ENCODE data around the gene EMSY. TPM values are rescaled to one million over a fixed set of nuclear protein-coding genes. Genes with fewer than 3 reads are reported as not detected.

Gene EMSY
- total and polyA plus RNA-seq, 3 donors from 2014 or later = 23.1 to 45.5 (median 35.7) TPM

DNA sequence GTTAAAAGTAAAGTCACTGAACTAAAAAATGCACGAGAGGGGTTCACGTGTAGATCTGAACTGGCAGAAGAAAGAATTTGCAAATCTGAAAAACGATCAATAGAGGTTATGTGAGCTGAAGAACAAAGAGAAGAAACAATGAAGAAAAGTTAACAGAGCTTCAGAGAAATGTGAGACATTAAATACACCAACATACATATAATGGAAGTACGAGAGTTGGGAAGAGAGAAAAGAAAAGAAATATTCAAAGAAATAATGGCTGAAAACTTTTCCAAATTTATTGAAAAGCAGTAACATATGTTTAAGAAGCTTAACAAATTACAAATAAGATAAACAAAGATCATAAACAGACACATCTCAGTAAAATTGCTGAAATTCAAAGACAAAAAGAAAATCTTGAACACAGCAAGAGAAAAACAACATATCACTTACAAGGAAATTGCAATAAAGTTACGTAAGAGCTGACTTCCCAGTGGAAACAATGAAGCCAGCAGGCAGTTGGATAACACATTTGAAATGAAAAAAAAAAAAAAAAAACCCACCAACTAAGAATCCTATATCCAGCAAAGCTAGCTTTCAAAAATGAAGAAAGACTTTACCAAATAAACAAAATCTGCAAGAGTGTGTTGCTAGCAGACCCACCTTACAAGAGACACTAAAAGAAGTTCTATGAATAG is 56.8 kb downstream of the EMSY start:
- Histone ChIP-seq H3K36me3 (ENCODE audit: low read depth, missing control alignments) (no peaks in the 10 kb centered on the region), H3K27ac (no peak overlapping the region), H3K27me3 (no peaks in the 10 kb centered on the region), H3K4me1 (no peaks in the 10 kb centered on the region), H3K4me3 (no peak overlapping the region), H3K9me3 (no peaks in the 10 kb centered on the region)
- intact Hi-C loops (cut with DNase I; ENCODE audit: low total_unique reads) = no loop called here
- DNase-seq = no peak
- WGBS, 2 donors = 92 to 96% methylated on average over 5 of the region's 5 CpGs
- TF ChIP-seq POLR2A (IDR thresholded peaks at IDR 0.05) = no peak
- no peak for TF ChIP-seq CTCF (IDR thresholded peaks at IDR 0.05)

DNA sequence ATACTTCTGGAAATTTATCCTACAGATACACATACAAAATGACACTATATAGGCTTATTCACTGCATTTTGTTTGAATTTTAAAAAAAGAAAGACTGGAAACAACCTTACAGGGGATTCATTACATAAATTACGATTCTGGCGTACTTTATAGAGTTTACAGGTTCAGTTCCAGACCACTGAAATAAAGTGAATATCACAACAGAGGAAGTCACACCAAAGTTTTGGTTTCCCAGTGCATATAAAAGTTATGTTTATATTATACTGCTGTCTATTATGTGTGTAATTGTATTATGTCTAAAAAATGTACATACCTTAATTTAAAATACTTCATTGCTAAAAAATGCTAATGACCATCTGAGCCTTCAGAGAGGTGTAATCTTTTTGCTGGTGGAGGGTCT is 62.0 kb downstream of the EMSY start:
- Histone ChIP-seq H3K27me3 (no peaks in the 10 kb centered on the region), H3K4me1 (no peaks in the 10 kb centered on the region), H3K36me3 (ENCODE audit: low read depth, missing control alignments) (no peaks in the 10 kb centered on the region), H3K4me3 (no peak overlapping the region), H3K9me3 (no peaks in the 10 kb centered on the region), H3K27ac (no peak overlapping the region)
- intact Hi-C loops (cut with DNase I; ENCODE audit: low total_unique reads) = no loop called here
- no peak for TF ChIP-seq CTCF (IDR thresholded peaks at IDR 0.05)
- no peak for TF ChIP-seq POLR2A (IDR thresholded peaks at IDR 0.05)
- no peak for DNase-seq
- WGBS, 2 donors = 87 to 95% methylated on average over 2 of the region's 2 CpGs

DNA sequence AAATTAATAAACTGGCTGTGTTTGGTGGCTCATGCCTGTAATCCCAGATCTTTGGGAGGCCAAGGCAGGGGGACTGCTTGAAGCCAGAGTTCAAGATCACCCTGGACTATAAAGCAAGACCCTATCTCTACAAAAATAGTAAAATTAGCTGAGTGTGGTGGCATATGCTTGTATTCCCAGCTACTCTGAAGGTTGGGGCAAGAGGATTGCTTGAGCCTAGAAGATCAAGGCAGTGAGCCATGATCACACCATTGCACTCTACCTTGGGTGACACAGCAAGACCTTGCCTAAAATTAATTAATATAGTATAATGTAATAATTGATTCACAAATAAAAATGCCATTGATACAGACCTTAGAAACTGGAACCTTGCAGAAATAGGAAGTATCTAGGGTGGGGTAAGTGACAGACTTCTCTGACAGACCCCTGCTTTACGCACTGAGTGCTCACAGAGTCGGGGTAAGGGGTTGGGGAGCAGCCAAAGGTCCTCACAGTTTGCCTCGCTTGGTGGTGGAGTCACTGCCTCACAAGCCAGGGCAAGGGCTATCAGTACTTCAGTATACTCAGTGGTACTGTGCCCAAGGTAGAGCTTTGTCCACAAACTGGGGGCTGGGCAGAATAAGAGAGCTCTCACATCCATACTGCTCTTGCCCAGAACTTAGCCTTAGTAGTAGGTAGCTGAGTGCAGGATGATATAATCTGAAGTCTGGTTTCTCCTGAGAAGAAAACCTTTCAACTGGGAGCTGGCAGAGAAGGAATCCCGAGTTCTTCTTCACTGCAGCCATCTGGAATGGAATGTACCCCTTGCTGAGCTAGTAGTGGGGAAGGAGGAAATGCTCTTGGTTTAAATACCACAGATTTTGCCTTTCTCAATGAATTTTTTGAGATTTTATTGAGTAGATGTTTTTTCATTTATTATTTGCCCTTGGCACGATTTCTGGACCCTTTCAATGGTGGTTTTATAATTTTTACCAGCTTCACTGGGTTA is 65.5 kb downstream of the EMSY start:
- DNase-seq = no peak
- 67 to 81% methylated on average over 5 of the region's 5 CpGs for WGBS, 2 donors

DNA sequence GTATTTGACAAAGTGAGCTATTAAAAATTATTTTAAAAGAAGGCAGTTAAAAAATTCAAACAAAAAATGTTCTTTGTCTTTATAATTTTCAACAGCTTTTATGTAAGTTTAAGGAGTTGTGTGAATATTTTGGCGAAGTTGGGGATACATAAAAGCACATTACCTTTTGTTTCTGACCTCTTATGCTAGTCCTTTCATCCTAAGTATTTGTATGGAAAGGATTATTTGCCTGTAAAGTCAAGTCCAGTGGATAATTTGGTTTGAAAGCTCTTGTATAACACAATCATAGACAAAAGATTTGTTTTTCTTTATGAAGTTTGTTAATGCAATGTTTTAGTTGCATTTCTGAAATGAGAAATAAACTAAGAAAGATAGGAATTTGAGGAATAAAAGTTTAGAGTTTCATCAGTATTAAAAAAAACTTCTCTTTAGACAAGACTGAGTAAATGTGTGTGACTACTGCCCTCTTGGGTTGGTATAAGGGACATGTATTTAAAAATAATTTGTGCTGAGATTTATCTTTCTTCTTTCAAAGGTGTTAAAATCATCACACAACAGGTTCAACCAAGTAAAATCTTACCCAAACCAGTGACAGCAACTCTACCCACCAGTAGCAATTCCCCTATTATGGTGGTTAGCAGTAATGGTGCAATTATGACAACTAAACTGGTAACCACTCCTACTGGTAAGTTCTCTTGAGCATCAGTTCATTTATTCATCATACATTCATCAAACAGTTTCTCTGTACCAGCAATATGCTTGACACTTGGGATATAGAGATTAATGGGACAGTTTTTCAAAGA is 68.2 kb downstream of the EMSY start:
- TF ChIP-seq POLR2A (IDR thresholded peaks at IDR 0.05) = no peak
- peak in 2 of 3 experiments; percentile 5 to 41 for TF ChIP-seq CTCF (IDR thresholded peaks at IDR 0.05)
- WGBS, 2 donors = 57 to 62% methylated on average over 1 of the region's 1 CpG
- H3K27me3 ChIP-seq = no peaks in the 10 kb centered on the region
- no peak for DNase-seq
- no peaks in the 10 kb centered on the region for H3K9me3 ChIP-seq
- H3K4me1 ChIP-seq = no peaks in the 10 kb centered on the region
- intact Hi-C loops (cut with DNase I; ENCODE audit: low total_unique reads) = no loop called here
- no peak overlapping the region for H3K4me3 ChIP-seq
- no peaks in the 10 kb centered on the region for H3K36me3 ChIP-seq (ENCODE audit: low read depth, missing control alignments)
- no peak overlapping the region for H3K27ac ChIP-seq

More for the DNA sequence above, 65.5 kb downstream of the EMSY start:
- H3K4me3 ChIP-seq = no peak overlapping the region
- H3K9me3 ChIP-seq = no peaks in the 10 kb centered on the region
- H3K36me3 ChIP-seq (ENCODE audit: low read depth, missing control alignments) = no peaks in the 10 kb centered on the region
- no peaks in the 10 kb centered on the region for H3K4me1 ChIP-seq
- no peak for TF ChIP-seq POLR2A (IDR thresholded peaks at IDR 0.05)
- TF ChIP-seq CTCF (IDR thresholded peaks at IDR 0.05) = no peak
- intact Hi-C loops (cut with DNase I; ENCODE audit: low total_unique reads) = no loop called here
- no peak overlapping the region for H3K27ac ChIP-seq
- no peaks in the 10 kb centered on the region for H3K27me3 ChIP-seq

Data from testis (tissue), 3 donors.